IMR-90 (cell line): ENCODE results near the gene BCDIN3D. TPM values are rescaled to one million over a fixed set of nuclear protein-coding genes. Genes with fewer than 3 reads are reported as not detected.
A peak's percentile ranks its signal among the peaks of the same experiment; 100 is the strongest.

Experiments used
- ATAC-seq: fragments of 200-7000 bp; cut with Tn5 transposase; 2 replicates; pipeline ENCODE4 v1.9.1; 2020; ENCODE audit warnings: low read depth, mild to moderate bottlenecking, moderate library complexity
- Bru-seq: library from RNA; stranded (reverse); fragments of 400-500 nt; gene quantifications from one replicate; lab custom pipeline; 2021; lab: Mats Ljungman, UMichigan
- BruChase-seq, 2 experiments: library from RNA; stranded (reverse); fragments of 400-500 nt; gene quantifications; one replicate each; lab custom pipeline; 2021; lab: Mats Ljungman, UMichigan
- BruUV-seq: library from RNA; stranded (reverse); fragments of 400-500 nt; replicated peaks from 2 replicates; lab custom pipeline; 2021; lab: Mats Ljungman, UMichigan
- CTCF ChIA-PET: fragments of 300-600 bp; formaldehyde crosslinking; extraction: SDS; loops from one replicate; lab custom pipeline; 2021; ENCODE audit warnings: antibody characterized with exemption; lab: Yijun Ruan, JAX
- POLR2A ChIA-PET: fragments of 300-600 bp; sonication (Branson Sonifier 250); formaldehyde crosslinking; loops from one replicate; lab custom pipeline; 2022; ENCODE audit warnings: antibody characterized with exemption; ENCODE audit not compliant: unreplicated experiment; lab: Charles Lee
- DNase-seq: peaks from one replicate; pipeline ENCODE4 v3.0.0; 2013
- H2AFZ ChIP-seq: replicated peaks from 2 replicates; pipeline ENCODE3; 2013; ENCODE audit warnings: low read length, mild to moderate bottlenecking; ENCODE audit not compliant: poor library complexity
- H2AK5ac ChIP-seq: 2 replicates; pipeline ENCODE4 v1.6.1; 2013; ENCODE audit warnings: low read depth, low read length, inconsistent platforms
- H2AK9ac ChIP-seq: replicated peaks from 2 replicates; pipeline ENCODE3; 2013; ENCODE audit warnings: mild to moderate bottlenecking, low read depth, low read length, moderate library complexity; ENCODE audit not compliant: poor library complexity
- H2BK120ac ChIP-seq: 2 replicates; pipeline ENCODE4 v1.6.1; 2013; ENCODE audit warnings: low read depth, low read length, inconsistent platforms
- H2BK15ac ChIP-seq: 3 replicates; pipeline ENCODE4 v1.6.1; 2013; ENCODE audit warnings: low read depth, low read length, inconsistent platforms
- H2BK20ac ChIP-seq: 2 replicates; pipeline ENCODE4 v1.6.1; 2013; ENCODE audit warnings: low read depth, mild to moderate bottlenecking, inconsistent platforms, low read length, moderate library complexity
- H2BK5ac ChIP-seq: 2 replicates; pipeline ENCODE4 v1.6.1; 2013; ENCODE audit warnings: mild to moderate bottlenecking, low read depth, low read length, inconsistent platforms; ENCODE audit not compliant: poor library complexity, severe bottlenecking
- H3K14ac ChIP-seq: replicated peaks from 2 replicates; pipeline ENCODE4 v1.6.1; 2013; ENCODE audit warnings: low read depth, low read length, inconsistent platforms
- H3K18ac ChIP-seq: 2 replicates; pipeline ENCODE4 v1.6.1; 2013; ENCODE audit warnings: low read depth, low read length, control low read depth
- H3K23ac ChIP-seq: 2 replicates; pipeline ENCODE4 v1.6.1; 2013; ENCODE audit warnings: low read depth, low read length, inconsistent platforms
- H3K27ac ChIP-seq: 2 replicates; pipeline ENCODE4 v1.5.1; 2013; ENCODE audit warnings: mild to moderate bottlenecking, control low read depth, low read length; ENCODE audit not compliant: insufficient read depth
- H3K27me3 ChIP-seq: 2 replicates; pipeline ENCODE4 v1.6.1; 2013; ENCODE audit warnings: low read length; ENCODE audit not compliant: control insufficient read depth, insufficient read depth
- H3K36me3 ChIP-seq: 2 replicates; pipeline ENCODE4 v1.6.1; 2013; ENCODE audit warnings: low read length, mixed read lengths; ENCODE audit not compliant: control insufficient read depth, insufficient read depth
- H3K4ac ChIP-seq: 2 replicates; pipeline ENCODE4 v1.6.1; 2013; ENCODE audit warnings: low read depth, low read length, inconsistent platforms
- H3K4me1 ChIP-seq: 2 replicates; pipeline ENCODE4 v1.6.1; 2013; ENCODE audit warnings: low read length, mixed read lengths; ENCODE audit not compliant: control insufficient read depth, insufficient read depth
- H3K4me2 ChIP-seq: 2 replicates; pipeline ENCODE4 v1.6.1; 2013; ENCODE audit warnings: low read depth, mild to moderate bottlenecking, control low read depth, low read length, moderate library complexity
- H3K4me3 ChIP-seq: 2 replicates; pipeline ENCODE4 v1.5.1; 2013; ENCODE audit warnings: low read depth, mild to moderate bottlenecking, control low read depth, low read length, moderate library complexity; ENCODE audit not compliant: insufficient read depth
- H3K56ac ChIP-seq: 2 replicates; pipeline ENCODE4 v1.6.1; 2013; ENCODE audit warnings: low read length, inconsistent platforms; ENCODE audit not compliant: insufficient read depth; ENCODE audit errors: extremely low read depth
- H3K79me1 ChIP-seq, 2 experiments: 2 replicates each; pipeline ENCODE4 v1.6.1; 2013; ENCODE audit warnings: low read length in 2 of 2, inconsistent platforms in 1 of 2, low read depth in 1 of 2
- H3K9ac ChIP-seq: 2 replicates; pipeline ENCODE4 v1.6.1; 2013; ENCODE audit warnings: low read depth, low read length, control low read depth
- H3K9me1 ChIP-seq: 2 replicates; pipeline ENCODE4 v1.6.1; 2013; ENCODE audit warnings: low read length, inconsistent platforms; ENCODE audit not compliant: insufficient read depth
- H3K9me3 ChIP-seq: 2 replicates; pipeline ENCODE4 v1.6.1; 2013; ENCODE audit warnings: low read length; ENCODE audit not compliant: control insufficient read depth, insufficient read depth
- H4K20me1 ChIP-seq: 2 replicates; pipeline ENCODE4 v1.6.1; 2013; ENCODE audit warnings: low read length, inconsistent platforms; ENCODE audit not compliant: insufficient read depth
- H4K5ac ChIP-seq: 2 replicates; pipeline ENCODE4 v1.6.1; 2013; ENCODE audit warnings: mild to moderate bottlenecking, low read depth, low read length, control low read depth
- H4K8ac ChIP-seq, 2 experiments: 2 replicates each; pipeline ENCODE4 v1.6.1; 2013; ENCODE audit warnings: low read depth in 2 of 2, low read length in 2 of 2, control low read depth in 1 of 2, inconsistent platforms in 1 of 2
- H4K91ac ChIP-seq: 2 replicates; pipeline ENCODE4 v1.6.1; 2013; ENCODE audit warnings: low read depth, low read length, inconsistent platforms; ENCODE audit not compliant: insufficient read depth
- BHLHE40 ChIP-seq: fragments of 150-350 bp; IDR thresholded peaks from 2 replicates; pipeline ENCODE4 v1.6.1; 2016; ENCODE audit warnings: mild to moderate bottlenecking, low read depth, low read length
- CHD1 ChIP-seq: IDR thresholded peaks from 2 replicates; pipeline ENCODE4 v1.6.1; 2012; ENCODE audit warnings: low read depth, low read length, improper control_type of control experiment
- FOS ChIP-seq: fragments of 150-350 bp; IDR thresholded peaks from 2 replicates; pipeline ENCODE4 v1.6.1; 2016; ENCODE audit warnings: low read depth, low read length
- MAFK ChIP-seq: IDR thresholded peaks from 2 replicates; pipeline ENCODE4 v1.6.1; 2012; ENCODE audit warnings: low read depth, low read length, improper control_type of control experiment
- MXI1 ChIP-seq: IDR thresholded peaks from 2 replicates; pipeline ENCODE4 v1.6.1; 2012; ENCODE audit warnings: low read depth, mild to moderate bottlenecking, low read length, moderate library complexity, borderline replicate concordance
- NFE2L2 ChIP-seq: fragments of 150-350 bp; IDR thresholded peaks from 2 replicates; pipeline ENCODE4 v1.6.1; 2016; ENCODE audit warnings: low read depth, mild to moderate bottlenecking, low read length
- RCOR1 ChIP-seq: IDR thresholded peaks from 2 replicates; pipeline ENCODE4 v1.6.1; 2012; ENCODE audit warnings: mild to moderate bottlenecking, low read length, improper control_type of control experiment; ENCODE audit not compliant: insufficient replicate concordance
- WGBS, 2 experiments: methylation state at CpG; one replicate each; pipeline versions ENCODE4 v1.1.5 to v1.1.7; 2013; ENCODE audit warnings: missing lambda C conversion rate in 2 of 2; ENCODE audit not compliant: insufficient read length in 1 of 2; ENCODE audit errors: extremely low coverage in 2 of 2; 5-methylcytosine and 5-hydroxymethylcytosine counted together
- dilution Hi-C: fragments of 300-500 bp; cut with HindIII; formaldehyde crosslinking; loops from one replicate; pipeline ENCODE4 v1.14.3; 2018; ENCODE audit warnings: low sequenced_read_pairs; ENCODE audit not compliant: unreplicated experiment
- in situ Hi-C: fragments of 300-500 bp; cut with MboI; formaldehyde crosslinking; loops from 3 replicates; pipeline ENCODE4 v1.14.3; 2019; ENCODE audit warnings: low sequenced_read_pairs, inconsistent platforms, mixed read lengths
- intact Hi-C: fragments of 100-400 bp; cut with micrococcal nuclease; formaldehyde crosslinking; loops from 2 replicates; pipeline ENCODE4 v1.10.0; 2022
- long read RNA-seq: library from polyadenylated mRNA; unstranded; transcript quantifications from one replicate; pipeline ENCODE4 v2.0.0, GENCODE V29; 2021; ENCODE audit not compliant: unreplicated experiment
- polyA plus RNA-seq, 3 experiments: library from polyadenylated mRNA; depleted of rRNA; stranded (reverse); fragments of >200 nt; gene quantifications; 2 replicates each; pipeline ENCODE4 v1.2.3, GENCODE V29; 2012; ENCODE audit warnings: low replicate concordance in 1 of 3
- total RNA-seq: library from RNA; depleted of rRNA; stranded (reverse); fragments of >200 nt; gene quantifications from 2 replicates; pipeline ENCODE4 v1.2.3, GENCODE V29; 2012; rRNA removed
- TF ChIP-seq, protein P1 (sequence below): fragments of 150-350 bp; IDR thresholded peaks from 2 replicates; pipeline ENCODE4 v1.6.1; 2016; ENCODE audit warnings: low read depth, mild to moderate bottlenecking, low read length, moderate library complexity, borderline replicate concordance
- TF ChIP-seq, protein P2 (sequence below): fragments of 150-350 bp; IDR thresholded peaks from 2 replicates; pipeline ENCODE4 v1.6.1; 2017; ENCODE audit warnings: mild to moderate bottlenecking, antibody characterized with exemption, low read length, low read depth

The BCDIN3D gene, protein sequence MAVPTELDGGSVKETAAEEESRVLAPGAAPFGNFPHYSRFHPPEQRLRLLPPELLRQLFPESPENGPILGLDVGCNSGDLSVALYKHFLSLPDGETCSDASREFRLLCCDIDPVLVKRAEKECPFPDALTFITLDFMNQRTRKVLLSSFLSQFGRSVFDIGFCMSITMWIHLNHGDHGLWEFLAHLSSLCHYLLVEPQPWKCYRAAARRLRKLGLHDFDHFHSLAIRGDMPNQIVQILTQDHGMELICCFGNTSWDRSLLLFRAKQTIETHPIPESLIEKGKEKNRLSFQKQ
- total RNA-seq (2.3 and 2.5 TPM in 2 replicates), polyA plus RNA-seq (2012; rRNA removed) (1.7 and 2.3 TPM in 2 replicates), Bru-seq, nascent RNA (percentile 51 among the genes with signal in this experiment), BruChase-seq, experiment 1, labeled RNA remaining after a 6-hour chase (percentile 72 among the genes with signal in this experiment), BruChase-seq, experiment 2, labeled RNA remaining after a 2-hour chase (percentile 59 among the genes with signal in this experiment)
- 0.78 and 1.1 TPM in 2 replicates for polyA plus RNA-seq (2012; cell fraction: cytosol; rRNA removed)
- polyA plus RNA-seq (2012; cell fraction: nucleus; rRNA removed; ENCODE audit: low replicate concordance) = 0.88 and 1.3 TPM in 2 replicates
- long read RNA-seq, partial matches to known transcripts = 0 of 8 reads
- long read RNA-seq, other reads (novel, unspliced or antisense) = 4 of 8 reads

DNA sequence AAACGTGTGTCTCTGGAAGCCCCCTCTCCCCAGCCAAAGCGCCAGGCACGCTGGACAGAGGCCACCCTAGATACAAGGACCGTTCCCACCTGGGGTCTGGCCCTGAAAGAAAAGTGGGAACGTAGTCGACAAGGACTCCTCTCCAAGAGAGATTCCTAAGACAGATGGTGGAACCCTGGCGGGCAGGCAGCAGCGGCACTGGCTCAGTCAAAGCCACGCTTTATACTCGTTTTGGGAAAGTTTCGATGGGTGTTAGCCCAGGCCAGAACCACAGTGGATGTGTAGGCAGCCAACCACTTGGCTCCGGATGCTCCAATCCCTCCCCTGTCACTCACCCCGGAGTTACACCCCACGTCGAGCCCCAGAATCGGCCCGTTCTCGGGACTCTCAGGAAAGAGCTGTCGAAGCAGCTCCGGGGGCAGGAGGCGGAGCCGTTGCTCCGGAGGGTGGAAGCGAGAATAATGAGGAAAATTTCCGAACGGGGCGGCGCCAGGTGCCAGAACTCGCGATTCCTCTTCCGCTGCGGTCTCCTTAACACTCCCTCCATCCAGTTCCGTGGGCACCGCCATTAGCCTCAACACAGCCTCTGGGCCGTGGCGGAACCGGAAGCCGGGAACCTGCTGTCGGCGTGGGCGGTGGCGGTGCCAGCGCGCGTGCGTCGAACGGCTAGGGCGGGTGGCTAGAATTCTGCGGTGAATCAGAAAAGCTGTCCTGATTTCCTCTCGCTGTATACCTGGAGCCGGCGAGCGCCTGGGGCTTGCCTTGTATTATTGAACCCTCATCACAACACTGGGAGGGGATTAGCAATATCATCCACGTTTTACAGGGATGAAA is at the start of gene BCDIN3D:
Gene BCDIN3D (minus strand): TSS at position 588 of the 834 bp plus-strand sequence. CDS start 19 bp downstream, at position 569.
- intact Hi-C loops = no loop called here
- ATAC-seq = peak; percentile 96
- TF ChIP-seq, protein P1, sequence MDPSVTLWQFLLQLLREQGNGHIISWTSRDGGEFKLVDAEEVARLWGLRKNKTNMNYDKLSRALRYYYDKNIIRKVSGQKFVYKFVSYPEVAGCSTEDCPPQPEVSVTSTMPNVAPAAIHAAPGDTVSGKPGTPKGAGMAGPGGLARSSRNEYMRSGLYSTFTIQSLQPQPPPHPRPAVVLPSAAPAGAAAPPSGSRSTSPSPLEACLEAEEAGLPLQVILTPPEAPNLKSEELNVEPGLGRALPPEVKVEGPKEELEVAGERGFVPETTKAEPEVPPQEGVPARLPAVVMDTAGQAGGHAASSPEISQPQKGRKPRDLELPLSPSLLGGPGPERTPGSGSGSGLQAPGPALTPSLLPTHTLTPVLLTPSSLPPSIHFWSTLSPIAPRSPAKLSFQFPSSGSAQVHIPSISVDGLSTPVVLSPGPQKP = no peak
- TF ChIP-seq MXI1 (peak; percentile 62; the same call in 1 of the 2 replicates), RCOR1 (no peak), FOS (no peak), CHD1 (no peak), BHLHE40 (no peak), NFE2L2 (no peak), MAFK (no peak)
- TF ChIP-seq, protein P2, sequence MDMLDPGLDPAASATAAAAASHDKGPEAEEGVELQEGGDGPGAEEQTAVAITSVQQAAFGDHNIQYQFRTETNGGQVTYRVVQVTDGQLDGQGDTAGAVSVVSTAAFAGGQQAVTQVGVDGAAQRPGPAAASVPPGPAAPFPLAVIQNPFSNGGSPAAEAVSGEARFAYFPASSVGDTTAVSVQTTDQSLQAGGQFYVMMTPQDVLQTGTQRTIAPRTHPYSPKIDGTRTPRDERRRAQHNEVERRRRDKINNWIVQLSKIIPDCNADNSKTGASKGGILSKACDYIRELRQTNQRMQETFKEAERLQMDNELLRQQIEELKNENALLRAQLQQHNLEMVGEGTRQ = no peak

More for the DNA sequence above, at the start of gene BCDIN3D:
- ChIA-PET CTCF (interaction anchor here (1.0 kb wide), 1 partner anchor 57 kb away, joined by 3 read pairs; no protein-coding TSS in a partner anchor), POLR2A (interaction anchor here (0.5 to 1.3 kb wide), 3 partner anchors 9 to 135 kb away, joined by 4 to 5 read pairs (median 4); partner anchors contain the start of gene TMBIM6)
- Histone ChIP-seq H3K27ac (peak within 1 kb of the TSS; percentile 81), H3K56ac (peak within 1 kb of the TSS; percentile 86), H3K4me3 (peak within 1 kb of the TSS; percentile 71), H3K36me3 (peaks cover 2% of the 10 kb centered on the region; the same call in 1 of the 2 replicates), H3K4me2 (peak within 1 kb of the TSS; percentile 99), H4K20me1 (no peaks in the 10 kb centered on the region), H3K9me3 (no peaks in the 10 kb centered on the region), H3K27me3 (peaks cover 6% of the 10 kb centered on the region; the same call in 1 of the 2 replicates), H2AK5ac (peak within 1 kb of the TSS; percentile 93), H3K79me1 (peaks cover 6 to 39% of the 10 kb centered on the region in 2 experiments; a peak in 3 of 4 replicates), H3K23ac (peak within 1 kb of the TSS; percentile 89), H3K9ac (peak within 1 kb of the TSS; percentile 92), H2AFZ (peak within 1 kb of the TSS; percentile 84), H3K9me1 (peaks cover 3% of the 10 kb centered on the region; the same call in 1 of the 2 replicates), H3K14ac (peak within 1 kb of the TSS; percentile 97), H2AK9ac (peak within 1 kb of the TSS; percentile 90), H3K4me1 (peaks cover 5% of the 10 kb centered on the region), H3K18ac (peak within 1 kb of the TSS; percentile 51), H4K8ac (peak within 1 kb of the TSS; percentile 97 to 98), H2BK20ac (no peak within 1 kb of the TSS), H2BK120ac (peak within 1 kb of the TSS; percentile 65), H4K5ac (peak within 1 kb of the TSS; percentile 71), H4K91ac (peak within 1 kb of the TSS; percentile 68), H2BK15ac (peak within 1 kb of the TSS; percentile 22; the same call in 1 of the 3 replicates), H3K4ac (peak within 1 kb of the TSS; percentile 86), H2BK5ac (peak within 1 kb of the TSS; percentile 77)
- 4% methylated on average over 9 of the region's 55 CpGs; no CpG with 5 or more reads in 1 of the 2 experiments for WGBS, 2 experiments
- TSS peak; percentile 45 for BruUV-seq
- dilution Hi-C loops = no loop called here
- in situ Hi-C loops = no loop called here
- DNase-seq = peak; percentile 91
